ENCODE results near the gene CTSF. TPM values are rescaled to one million over a fixed set of nuclear protein-coding genes. Genes with fewer than 3 reads are reported as not detected.

Gene CTSF
- total and polyA plus RNA-seq, 2 donors (not counting 1 experiment from before 2014, with no cell fraction given): 17.1 to 26.6 TPM

DNA sequence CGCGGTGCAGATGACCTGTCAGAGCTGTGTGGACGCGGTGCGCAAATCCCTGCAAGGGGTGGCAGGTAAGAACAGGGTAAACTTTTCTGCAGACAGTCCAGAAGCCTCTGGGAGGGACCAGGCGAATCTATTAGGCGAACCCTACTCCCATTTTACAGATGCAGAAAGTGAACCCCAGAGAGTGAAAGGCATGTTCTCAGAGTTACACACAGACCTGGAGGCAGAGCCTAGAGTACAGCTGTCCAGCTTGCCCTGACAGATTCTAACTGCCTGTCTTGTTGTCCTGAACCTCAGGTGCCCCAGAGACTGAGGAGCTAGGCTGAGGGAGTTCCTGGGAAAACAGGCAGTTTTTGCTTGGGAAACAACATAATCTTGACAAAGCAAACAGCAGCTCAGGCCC, 25.2 kb upstream of the CTSF start:
- H3K4me2 ChIP-seq (ENCODE audit: extremely low read depth, insufficient read depth, low read length): peak overlapping the region; percentile 97
- no peaks in the 10 kb centered on the region for H3K27me3 ChIP-seq (ENCODE audit: control insufficient read depth, insufficient read depth, low read length)
- no peak for DNase-seq (ENCODE audit: low read depth in 2 of 2)
- no peaks in the 10 kb centered on the region for H3K36me3 ChIP-seq (ENCODE audit: control insufficient read depth, insufficient read depth, low read length)
- peak overlapping the region; percentile 84 for H3K9ac ChIP-seq (ENCODE audit: insufficient read depth, low read length)
- no peaks in the 10 kb centered on the region for H3K4me1 ChIP-seq (ENCODE audit: control insufficient read depth, extremely low read depth, insufficient read depth, low read length)
- peak overlapping the region; percentile 98 for H2AFZ ChIP-seq (ENCODE audit: low read length)
- H3K79me2 ChIP-seq (ENCODE audit: control insufficient read depth, insufficient read depth, low read length): peaks cover 6% of the 10 kb centered on the region
- H3K4me3 ChIP-seq (replicated peaks in 1 of 4; ENCODE audit: control extremely low read depth in 1 of 4, insufficient read depth in 1 of 4, low read depth in 3 of 4, low read length in 4 of 4): peak overlapping the region; percentile 76 to 93 (median 88)
- no peaks in the 10 kb centered on the region for H3K9me3 ChIP-seq (ENCODE audit: control insufficient read depth, insufficient read depth, low read depth, low read length)
- no peak for TF ChIP-seq EZH2 (IDR thresholded peaks at IDR 0.05; ENCODE audit: low read length, missing control alignments)
- TF ChIP-seq, protein P1, sequence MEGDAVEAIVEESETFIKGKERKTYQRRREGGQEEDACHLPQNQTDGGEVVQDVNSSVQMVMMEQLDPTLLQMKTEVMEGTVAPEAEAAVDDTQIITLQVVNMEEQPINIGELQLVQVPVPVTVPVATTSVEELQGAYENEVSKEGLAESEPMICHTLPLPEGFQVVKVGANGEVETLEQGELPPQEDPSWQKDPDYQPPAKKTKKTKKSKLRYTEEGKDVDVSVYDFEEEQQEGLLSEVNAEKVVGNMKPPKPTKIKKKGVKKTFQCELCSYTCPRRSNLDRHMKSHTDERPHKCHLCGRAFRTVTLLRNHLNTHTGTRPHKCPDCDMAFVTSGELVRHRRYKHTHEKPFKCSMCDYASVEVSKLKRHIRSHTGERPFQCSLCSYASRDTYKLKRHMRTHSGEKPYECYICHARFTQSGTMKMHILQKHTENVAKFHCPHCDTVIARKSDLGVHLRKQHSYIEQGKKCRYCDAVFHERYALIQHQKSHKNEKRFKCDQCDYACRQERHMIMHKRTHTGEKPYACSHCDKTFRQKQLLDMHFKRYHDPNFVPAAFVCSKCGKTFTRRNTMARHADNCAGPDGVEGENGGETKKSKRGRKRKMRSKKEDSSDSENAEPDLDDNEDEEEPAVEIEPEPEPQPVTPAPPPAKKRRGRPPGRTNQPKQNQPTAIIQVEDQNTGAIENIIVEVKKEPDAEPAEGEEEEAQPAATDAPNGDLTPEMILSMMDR (conservative IDR thresholded peaks at IDR 0.05 in 1 of 2, IDR thresholded peaks at IDR 0.05 in 1 of 2; ENCODE audit: low read depth in 1 of 2, low read length in 2 of 2): no peak
- no peaks in the 10 kb centered on the region for H4K20me1 ChIP-seq (ENCODE audit: control insufficient read depth, extremely low read depth, insufficient read depth, low read length)
- H3K27ac ChIP-seq (ENCODE audit: insufficient read depth, low read length): peak overlapping the region; percentile 87

- Histone ChIP-seq H3K9me3 (ENCODE audit: control insufficient read depth, insufficient read depth, low read depth, low read length) (no peaks in the 10 kb centered on the region), H3K36me3 (ENCODE audit: control insufficient read depth, insufficient read depth, low read length) (no peaks in the 10 kb centered on the region), H3K4me3 (replicated peaks in 1 of 4; ENCODE audit: control extremely low read depth in 1 of 4, insufficient read depth in 1 of 4, low read depth in 3 of 4, low read length in 4 of 4) (peak overlapping the region; percentile 76 to 93 (median 88)), H2AFZ (ENCODE audit: low read length) (peak overlapping the region; percentile 98), H3K27me3 (ENCODE audit: control insufficient read depth, insufficient read depth, low read length) (no peaks in the 10 kb centered on the region), H3K4me1 (ENCODE audit: control insufficient read depth, extremely low read depth, insufficient read depth, low read length) (no peaks in the 10 kb centered on the region), H4K20me1 (ENCODE audit: control insufficient read depth, extremely low read depth, insufficient read depth, low read length) (no peaks in the 10 kb centered on the region), H3K4me2 (ENCODE audit: extremely low read depth, insufficient read depth, low read length) (peak overlapping the region; percentile 97), H3K27ac (ENCODE audit: insufficient read depth, low read length) (peak overlapping the region; percentile 87), H3K9ac (ENCODE audit: insufficient read depth, low read length) (peak overlapping the region; percentile 84), H3K79me2 (ENCODE audit: control insufficient read depth, insufficient read depth, low read length) (peaks cover 6% of the 10 kb centered on the region)
- TF ChIP-seq EZH2 (IDR thresholded peaks at IDR 0.05; ENCODE audit: low read length, missing control alignments): no peak
- TF ChIP-seq, protein P1 (conservative IDR thresholded peaks at IDR 0.05 in 1 of 2, IDR thresholded peaks at IDR 0.05 in 1 of 2; ENCODE audit: low read depth in 1 of 2, low read length in 2 of 2): no peak
- DNase-seq (ENCODE audit: low read depth in 2 of 2): no peak
These were observed 24.9 kb upstream of the CTSF start for GRCh38 chr11:66593303-66593635.

DNA sequence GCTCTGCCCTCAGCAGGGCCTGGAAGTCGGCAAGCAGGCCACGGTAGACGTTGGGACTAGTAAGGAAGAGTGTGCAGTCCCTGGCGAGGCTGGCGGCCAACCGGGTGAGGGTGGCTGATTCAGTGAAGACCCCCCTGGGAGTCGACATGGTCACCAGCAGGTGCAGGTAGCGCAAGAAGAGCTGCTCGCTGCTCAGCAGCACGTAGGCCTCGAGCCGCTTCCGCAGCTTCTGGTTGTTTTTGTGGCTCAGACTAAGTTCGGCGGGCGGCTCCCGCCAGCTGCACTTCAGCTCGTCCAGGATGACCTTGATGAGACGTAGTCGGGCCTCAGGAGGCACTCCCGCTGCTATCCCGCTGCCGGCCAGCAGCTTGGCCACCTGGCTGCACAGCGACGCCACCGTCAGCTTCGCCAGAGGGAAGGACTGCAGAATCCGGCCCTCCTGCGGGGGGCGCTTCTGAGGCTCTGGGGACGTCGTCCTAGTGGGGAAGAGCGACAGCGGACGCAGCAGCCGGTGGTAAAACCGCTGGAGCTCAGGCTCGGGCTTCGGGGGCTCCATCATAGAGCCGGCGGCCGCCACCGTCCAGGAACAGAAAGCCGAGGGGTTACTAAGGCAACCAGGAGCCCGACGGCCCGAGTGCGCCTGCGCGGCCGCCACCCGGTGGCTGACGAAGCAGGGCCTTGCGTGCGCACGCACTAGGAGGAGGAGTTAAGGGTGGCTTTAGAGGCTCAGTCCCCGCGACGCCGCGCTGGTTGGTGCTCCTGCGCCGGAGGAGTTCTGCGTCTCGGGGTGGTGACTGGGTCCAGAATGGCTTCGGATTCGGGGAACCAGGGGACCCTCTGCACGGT, 24.3 kb upstream of the CTSF start, which contains the start of the genes CCDC87 and CCS:
Gene CCDC87 (minus strand): TSS at position 607 of the 846 bp plus-strand sequence. CDS start 48 bp downstream, at position 559.
Gene CCS (plus strand): TSS at position 729 of the 846 bp plus-strand sequence. CDS start 77 bp downstream, at position 806.
- peak within 1 kb of the TSS; percentile 76 to 93 (median 88) for H3K4me3 ChIP-seq (replicated peaks in 1 of 4; ENCODE audit: control extremely low read depth in 1 of 4, insufficient read depth in 1 of 4, low read depth in 3 of 4, low read length in 4 of 4)
- no peaks in the 10 kb centered on the region for H3K4me1 ChIP-seq (ENCODE audit: control insufficient read depth, extremely low read depth, insufficient read depth, low read length)
- peak within 1 kb of the TSS; percentile 97 for H3K4me2 ChIP-seq (ENCODE audit: extremely low read depth, insufficient read depth, low read length)
- H3K27ac ChIP-seq (ENCODE audit: insufficient read depth, low read length): peak within 1 kb of the TSS; percentile 87
- no peak for TF ChIP-seq EZH2 (IDR thresholded peaks at IDR 0.05; ENCODE audit: low read length, missing control alignments)
- TF ChIP-seq, protein P1 (conservative IDR thresholded peaks at IDR 0.05 in 1 of 2, IDR thresholded peaks at IDR 0.05 in 1 of 2; ENCODE audit: low read depth in 1 of 2, low read length in 2 of 2): peak; percentile 49 to 56
- peak within 1 kb of the TSS; percentile 98 for H2AFZ ChIP-seq (ENCODE audit: low read length)
- no peaks in the 10 kb centered on the region for H3K36me3 ChIP-seq (ENCODE audit: control insufficient read depth, insufficient read depth, low read length)
- H3K9ac ChIP-seq (ENCODE audit: insufficient read depth, low read length): peak within 1 kb of the TSS; percentile 84
- DNase-seq (ENCODE audit: low read depth in 2 of 2): peak; percentile 88 to 95
- H3K27me3 ChIP-seq (ENCODE audit: control insufficient read depth, insufficient read depth, low read length): no peaks in the 10 kb centered on the region
- no peaks in the 10 kb centered on the region for H4K20me1 ChIP-seq (ENCODE audit: control insufficient read depth, extremely low read depth, insufficient read depth, low read length)
- H3K9me3 ChIP-seq (ENCODE audit: control insufficient read depth, insufficient read depth, low read depth, low read length): no peaks in the 10 kb centered on the region
- H3K79me2 ChIP-seq (ENCODE audit: control insufficient read depth, insufficient read depth, low read length): peaks cover 6% of the 10 kb centered on the region

Data from fibroblast of lung (primary cell).